GM15510 (cell line): ENCODE data around the gene NAPA.

Source experiments
- POLR2A ChIP-seq: IDR thresholded peaks from 3 replicates; pipeline ENCODE4 v1.6.1; 2011; ENCODE audit warnings: borderline replicate concordance; ENCODE audit not compliant: insufficient read length; ENCODE audit errors: extremely low read depth

Gene NAPA

GRCh38 chr19:47512183-47512947 lies 2.5 kb downstream of the NAPA start:
- TF ChIP-seq POLR2A = no peak

- no peak for TF ChIP-seq POLR2A
Observed at GRCh38 chr19:47511681-47512080, 3.2 kb downstream of the NAPA start.

- TF ChIP-seq POLR2A = no peak
Observed at GRCh38 chr19:47511128-47511517, 3.7 kb downstream of the NAPA start.

- no peak for TF ChIP-seq POLR2A
Observed at GRCh38 chr19:47510516-47511127, 4.2 kb downstream of the NAPA start.

- TF ChIP-seq POLR2A = no peak
Observed at GRCh38 chr19:47509973-47510372, 4.9 kb downstream of the NAPA start.

- no peak for TF ChIP-seq POLR2A
Observed at GRCh38 chr19:47509170-47509847, 5.6 kb downstream of the NAPA start.

- no peak for TF ChIP-seq POLR2A
Observed at GRCh38 chr19:47508721-47509120, 6.1 kb downstream of the NAPA start.

GRCh38 chr19:47507924-47508553 lies 6.8 kb downstream of the NAPA start:
- no peak for TF ChIP-seq POLR2A

GRCh38 chr19:47507012-47507411 lies 7.9 kb downstream of the NAPA start:
- no peak for TF ChIP-seq POLR2A

GRCh38 chr19:47506459-47506858 lies 8.4 kb downstream of the NAPA start:
- TF ChIP-seq POLR2A = no peak

GRCh38 chr19:47505506-47505905 lies 9.4 kb downstream of the NAPA start:
- TF ChIP-seq POLR2A = no peak

GRCh38 chr19:47503826-47504150 lies 11.1 kb downstream of the NAPA start:
- no peak for TF ChIP-seq POLR2A

- no peak for TF ChIP-seq POLR2A
Observed at GRCh38 chr19:47503130-47503825, 11.6 kb downstream of the NAPA start.

GRCh38 chr19:47499863-47500830 lies 14.7 kb downstream of the NAPA start:
- TF ChIP-seq POLR2A = no peak
